Stimulated activated CD8-positive, alpha-beta memory T cell treated with anti-CD3 and anti-CD28 coated beads, Interleukin-15, amount 100 ng/mL, for 24 hours (primary cell): ENCODE data around the gene PAPOLB.

ENCODE experiments used
- DNase-seq: peaks from one replicate; pipeline ENCODE4 v3.0.0-alpha.2; 2020; ENCODE audit warnings: low read depth

The PAPOLB gene

DNA sequence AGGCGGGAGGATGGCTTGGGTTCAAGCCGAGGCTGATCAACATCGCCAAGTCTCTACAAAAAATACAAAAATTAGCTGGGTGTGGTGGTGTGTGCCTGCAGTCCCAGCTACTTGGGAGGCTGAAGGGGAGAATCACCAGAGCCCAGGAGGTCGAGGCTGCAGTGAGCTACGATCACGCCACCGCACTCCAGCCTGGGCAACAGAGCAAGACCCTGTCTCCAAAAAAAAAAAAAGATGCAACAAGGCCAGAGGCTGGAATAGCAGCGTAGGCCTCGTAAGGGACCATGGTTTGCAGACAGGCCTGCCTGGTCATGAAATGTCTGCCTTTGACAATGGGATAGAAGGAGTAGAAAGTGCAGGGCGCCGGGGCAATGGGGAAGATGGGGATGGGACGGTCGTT, 20.0 kb downstream of the PAPOLB start:
- no peak for DNase-seq

DNA sequence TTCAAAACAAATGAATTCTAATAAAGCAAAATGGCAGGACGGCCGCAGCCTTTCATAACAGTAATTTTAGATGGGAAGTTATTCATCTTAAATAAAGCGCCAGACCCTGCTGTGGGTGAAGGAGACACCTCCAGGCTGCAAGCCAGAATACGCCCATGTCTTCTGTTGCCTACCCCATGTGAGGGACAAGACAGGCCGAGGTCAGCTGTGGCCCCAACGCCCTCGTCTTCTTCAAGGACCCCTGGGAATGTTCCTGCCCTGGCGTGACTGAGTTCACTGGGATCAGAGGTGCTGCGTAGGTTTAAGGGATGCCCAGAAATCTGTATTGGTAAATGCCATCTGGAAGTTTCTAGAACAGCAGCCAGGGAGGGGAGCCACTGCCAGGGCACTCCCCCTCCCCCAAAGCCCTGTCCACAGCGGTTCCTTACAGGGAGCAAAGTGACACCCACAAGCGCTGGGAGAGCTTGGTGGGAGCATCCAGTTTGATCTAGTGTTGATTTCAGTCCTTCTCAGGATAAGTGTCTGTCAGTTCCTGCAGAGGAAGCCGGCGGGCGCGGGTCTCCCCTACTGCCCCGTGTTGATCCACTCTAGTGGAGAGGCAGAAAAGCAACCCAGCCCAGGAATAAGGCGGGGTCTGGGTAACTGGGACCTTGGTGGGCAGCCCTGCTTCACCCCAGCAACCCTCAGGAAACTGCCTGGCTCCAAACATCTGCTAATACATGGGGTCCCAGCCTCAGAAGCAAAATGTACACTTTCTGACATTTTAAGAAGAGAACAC, 20.6 kb downstream of the PAPOLB start:
- no peak for DNase-seq

- no peak for DNase-seq
Measured at GRCh38 chr7:4840079-4840501, 21.7 kb downstream of the PAPOLB start.

- DNase-seq: no peak
Measured at GRCh38 chr7:4838626-4839334, 23.1 kb downstream of the PAPOLB start.

- DNase-seq: no peak
Measured at GRCh38 chr7:4837803-4838625, 23.8 kb downstream of the PAPOLB start.

- DNase-seq: no peak
Measured at GRCh38 chr7:4837041-4837802, 24.6 kb downstream of the PAPOLB start.

- DNase-seq: no peak
Measured at GRCh38 chr7:4836206-4836661, 25.6 kb downstream of the PAPOLB start.

GRCh38 chr7:4835398-4836205, 26.2 kb downstream of the PAPOLB start:
- no peak for DNase-seq

- DNase-seq: no peak
Measured at GRCh38 chr7:4834601-4835397, 27.0 kb downstream of the PAPOLB start.

DNA sequence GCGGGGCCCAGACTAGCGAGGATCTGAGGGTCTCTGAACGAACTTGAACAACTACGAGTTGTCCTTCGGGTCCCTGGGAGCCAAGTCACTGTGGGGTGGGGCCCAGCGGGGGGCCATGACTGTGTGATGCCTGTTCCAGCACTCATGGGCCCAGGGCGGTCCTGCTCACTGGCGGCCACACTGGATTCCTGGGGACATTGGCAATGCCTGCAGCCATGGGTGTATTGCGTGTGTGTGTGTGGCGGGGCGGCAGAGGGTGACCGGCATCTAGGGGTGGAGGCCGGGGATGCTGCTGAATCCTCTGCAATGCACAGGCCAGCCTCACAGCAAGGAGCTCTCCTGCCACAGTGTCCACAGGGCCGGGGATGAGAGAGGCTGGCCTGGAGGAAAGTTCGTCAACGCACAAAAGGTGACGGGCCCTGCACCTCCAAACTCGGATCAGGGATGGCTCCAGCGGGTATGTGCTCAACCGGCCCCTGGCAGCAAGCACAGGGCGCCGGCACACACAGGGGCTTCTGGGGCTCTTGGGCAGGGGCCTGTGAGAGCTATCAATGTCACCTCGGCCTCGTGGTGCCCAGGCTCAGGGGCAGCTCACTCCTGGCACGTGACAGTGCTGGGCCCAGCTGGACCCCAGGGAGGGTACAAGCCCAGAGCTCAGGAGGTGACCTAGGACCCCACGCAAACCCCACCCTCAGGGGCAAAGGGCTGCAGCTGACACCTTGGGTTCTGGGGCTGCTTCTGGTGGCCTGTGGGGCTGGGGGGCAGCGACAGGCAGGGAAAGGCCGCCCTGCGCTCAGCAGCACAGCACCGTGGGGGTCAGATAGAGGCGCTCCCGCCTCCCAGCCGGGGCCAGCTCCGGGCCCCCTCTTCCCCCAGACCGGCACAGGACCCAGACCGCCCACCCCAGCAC, 27.9 kb downstream of the PAPOLB start:
- no peak for DNase-seq

DNA sequence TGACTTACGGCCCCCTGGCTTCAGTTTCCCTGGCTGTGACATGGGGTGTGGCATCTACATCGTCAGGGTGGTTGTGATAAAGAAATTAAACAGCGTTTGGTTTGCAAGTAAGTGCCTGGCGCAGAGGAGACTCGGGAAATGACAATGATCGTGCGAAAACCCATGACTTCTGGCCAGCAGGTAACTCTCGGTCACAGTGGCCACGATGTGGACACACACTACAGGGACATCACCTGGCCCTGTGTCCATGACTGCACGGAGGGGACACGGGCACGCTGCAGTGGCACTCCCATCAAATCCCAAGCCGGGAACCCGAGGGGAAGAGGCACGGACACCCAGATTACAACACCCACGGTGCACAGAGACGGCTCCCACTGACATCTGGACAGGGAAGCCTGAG, 28.7 kb downstream of the PAPOLB start:
- DNase-seq: no peak

DNA sequence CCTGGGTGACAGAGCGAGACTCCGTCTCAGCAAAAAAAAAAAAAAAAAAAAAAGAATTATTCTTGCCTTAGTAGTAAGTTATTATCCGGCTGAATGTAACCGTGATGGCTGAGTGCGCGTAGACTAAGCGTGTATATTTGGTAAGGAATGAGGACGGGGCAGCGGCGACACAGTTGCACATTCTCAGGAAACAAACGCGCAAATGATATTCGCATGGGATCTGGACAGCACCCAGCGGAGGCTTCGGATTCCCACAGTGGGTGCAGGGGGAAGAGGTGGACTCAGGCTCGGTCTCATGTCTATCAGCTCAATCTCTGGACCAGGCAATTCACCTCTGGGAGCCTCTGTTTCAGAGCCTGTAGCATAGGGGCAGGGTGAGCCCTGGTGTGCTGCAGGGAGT, 29.1 kb downstream of the PAPOLB start:
- DNase-seq: no peak

GRCh38 chr7:4831723-4832495, 29.9 kb downstream of the PAPOLB start:
- DNase-seq: no peak

DNA sequence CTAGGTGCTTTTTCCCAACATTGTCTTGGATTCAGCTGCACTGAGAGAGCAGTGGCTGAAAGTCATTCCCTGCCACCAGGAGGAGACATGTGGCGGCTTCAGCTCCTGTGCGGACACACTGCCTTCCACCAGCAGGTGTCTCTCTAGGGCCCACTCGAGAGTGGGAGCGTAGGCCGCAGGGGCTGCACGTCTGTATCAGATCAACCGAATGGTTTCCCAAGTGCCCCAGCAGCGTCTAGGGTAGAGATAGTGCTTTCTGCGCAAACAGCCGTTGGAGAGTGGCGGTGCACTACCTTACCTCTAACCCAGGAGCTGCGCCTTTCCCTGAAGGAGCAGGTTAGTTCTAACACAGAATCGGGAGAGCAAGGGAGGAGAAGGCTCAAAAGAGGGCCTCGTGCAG, 31.7 kb downstream of the PAPOLB start:
- DNase-seq: no peak

GRCh38 chr7:4828720-4829383, 33.0 kb downstream of the PAPOLB start:
- DNase-seq: no peak

- no peak for DNase-seq
Measured at GRCh38 chr7:4825081-4825480, 36.7 kb downstream of the PAPOLB start.

DNA sequence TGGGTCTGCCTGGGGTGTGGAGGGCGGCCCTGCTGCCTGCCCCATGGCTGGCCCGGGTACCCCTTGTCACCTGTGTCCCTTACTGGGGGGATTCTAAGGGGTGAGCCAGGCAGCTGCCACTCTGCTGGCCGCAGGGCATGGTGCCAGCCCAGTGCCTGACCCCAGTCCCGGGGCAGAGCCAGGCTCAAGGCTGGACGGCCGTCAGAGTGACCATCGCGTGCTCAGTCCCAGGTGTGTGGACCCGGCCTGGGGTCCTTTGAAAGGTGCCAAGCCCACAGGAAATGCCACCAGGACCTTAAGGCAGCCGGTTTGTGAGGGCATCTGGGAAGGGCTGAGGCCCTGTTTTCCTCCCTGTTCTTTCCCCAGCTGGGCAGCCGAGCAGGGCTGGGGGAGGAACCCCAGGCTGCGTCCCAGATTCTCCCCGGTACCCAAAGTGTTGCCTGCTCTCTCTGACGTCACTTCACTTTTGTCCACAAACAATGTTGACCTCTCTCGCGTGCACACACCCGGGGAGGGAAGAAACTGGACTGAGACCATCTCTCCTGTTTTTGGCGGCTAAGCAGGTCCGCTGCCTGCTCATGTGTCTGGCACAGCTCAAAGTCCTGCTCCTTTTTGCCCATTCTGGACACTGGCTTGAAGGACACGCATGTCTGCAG, 37.6 kb downstream of the PAPOLB start:
- no peak for DNase-seq
